ENCODE data around the gene DIDO1. TPM values are rescaled to one million over a fixed set of nuclear protein-coding genes. Genes with fewer than 3 reads are reported as not detected.

Gene DIDO1
- 31.7 and 32.7 TPM in 2 replicates for polyA plus RNA-seq (2013)

DNA sequence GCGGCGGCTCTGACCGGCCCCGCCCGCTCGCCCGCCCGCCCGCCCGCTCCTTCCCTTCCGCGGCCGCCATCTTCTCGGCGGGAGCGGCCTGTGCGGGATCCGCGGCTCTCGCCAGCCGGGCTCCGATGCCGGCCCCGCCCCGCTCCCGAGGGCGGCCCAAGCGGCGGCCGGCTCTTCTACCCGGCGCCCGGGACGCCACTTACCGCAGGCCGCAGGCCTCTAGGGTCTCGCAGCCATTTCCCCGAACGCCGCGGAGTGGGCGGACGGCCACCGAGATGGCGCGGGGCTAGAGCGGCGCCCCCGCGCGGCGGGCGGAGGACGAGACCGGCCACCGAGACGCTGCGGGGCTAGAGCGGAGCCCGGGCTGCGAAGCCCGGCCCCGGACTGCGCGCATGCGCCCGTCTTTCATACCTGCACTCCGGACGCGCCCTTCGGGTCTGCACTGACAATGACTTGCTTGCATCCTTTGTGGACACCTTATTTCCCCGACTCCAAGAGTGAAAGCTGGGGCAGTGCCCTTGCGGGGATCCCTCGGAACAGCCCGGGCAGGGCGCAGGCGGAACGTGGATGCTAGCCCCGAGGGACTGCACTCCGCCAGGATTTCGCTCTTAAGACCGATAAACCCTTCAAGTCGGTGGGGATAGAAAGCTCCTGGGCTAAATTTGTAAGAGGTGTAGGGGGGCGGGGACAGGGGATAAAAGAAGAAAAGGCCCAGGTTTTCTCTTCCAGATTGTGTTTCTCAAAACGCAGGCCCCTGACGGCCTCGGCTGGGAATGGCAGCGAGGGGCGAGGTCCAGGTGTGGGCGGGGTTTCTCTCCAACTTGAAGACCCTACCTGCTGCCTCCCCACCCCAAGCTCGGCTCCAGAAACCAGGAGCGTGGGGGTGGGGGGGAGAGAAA is at the start of gene DIDO1:
TSS of gene DIDO1 (minus strand) at position 277 of the 899 bp plus-strand sequence.
- Histone ChIP-seq H3K4ac (ENCODE audit: low read depth, low read length) (peak within 1 kb of the TSS; percentile 100), H3K79me2 (ENCODE audit: control insufficient read depth, insufficient read depth, low read length, poor library complexity) (peaks cover 37% of the 10 kb centered on the region), H2AK5ac (ENCODE audit: low read length) (peak within 1 kb of the TSS; percentile 98), H3K9me3 (ENCODE audit: insufficient read depth, low read depth, low read length) (no peaks in the 10 kb centered on the region), H2BK12ac (ENCODE audit: low read length) (no peak within 1 kb of the TSS), H3K23ac (ENCODE audit: low read length) (no peak within 1 kb of the TSS), H4K91ac (ENCODE audit: low read depth, low read length) (peak within 1 kb of the TSS; percentile 90), H3K14ac (ENCODE audit: low read length) (peak within 1 kb of the TSS; percentile 98), H3K4me2 (ENCODE audit: low read length) (peak within 1 kb of the TSS; percentile 97), H4K12ac (ENCODE audit: low read depth, low read length) (peak within 1 kb of the TSS; percentile 88), H3K4me1 (ENCODE audit: control insufficient read depth in 1 of 2, insufficient read depth in 2 of 2, low read length in 2 of 2) (peaks cover 25 to 35% of the 10 kb centered on the region in 2 experiments), H3K9ac (ENCODE audit: low read length) (peak within 1 kb of the TSS; percentile 89), H3K27ac (ENCODE audit: low read depth, low read length) (peak within 1 kb of the TSS; percentile 61), H2BK120ac (ENCODE audit: insufficient read depth, low read length, poor library complexity) (peak within 1 kb of the TSS; percentile 87), H2BK5ac (ENCODE audit: low read depth, low read length, poor library complexity) (peak within 1 kb of the TSS; percentile 83), H2AFZ (ENCODE audit: insufficient read depth, low read length, poor library complexity) (peak within 1 kb of the TSS; percentile 84), H4K8ac (ENCODE audit: low read depth, low read length) (peak within 1 kb of the TSS; percentile 97), H3K18ac (ENCODE audit: low read length) (peak within 1 kb of the TSS; percentile 92), H3K79me1 (ENCODE audit: low read length) (peaks cover 22% of the 10 kb centered on the region), H3K4me3 (ENCODE audit: low read depth, low read length) (peak within 1 kb of the TSS; percentile 91), H3K36me3 (ENCODE audit: control insufficient read depth in 1 of 2, insufficient read depth in 2 of 2, low read length in 2 of 2) (peaks cover 0 to 2% of the 10 kb centered on the region in 2 experiments), H3K27me3 (ENCODE audit: insufficient read depth, low read length) (no peaks in the 10 kb centered on the region)
- no CpG with 5 or more reads among the region's 92 CpGs for WGBS (ENCODE audit: extremely low coverage, insufficient coverage, insufficient read length)
- peak; percentile 90 to 93 for DNase-seq

- H3K79me2 ChIP-seq (ENCODE audit: control insufficient read depth, insufficient read depth, low read length, poor library complexity), result no peaks in the 10 kb centered on the region
- H3K9me3 ChIP-seq (ENCODE audit: insufficient read depth, low read depth, low read length), result peaks cover 2% of the 10 kb centered on the region
- peaks cover 10 to 11% of the 10 kb centered on the region in 2 experiments for H3K4me1 ChIP-seq (ENCODE audit: control insufficient read depth in 1 of 2, insufficient read depth in 2 of 2, low read length in 2 of 2)
- H4K8ac ChIP-seq (ENCODE audit: low read depth, low read length), result no peak overlapping the region
- H3K79me1 ChIP-seq (ENCODE audit: low read length), result no peaks in the 10 kb centered on the region
- no peak overlapping the region for H3K4me2 ChIP-seq (ENCODE audit: low read length)
- no peak overlapping the region for H2BK120ac ChIP-seq (ENCODE audit: insufficient read depth, low read length, poor library complexity)
- peak in 1 of 2 donors; percentile 16 for DNase-seq
- H2AK5ac ChIP-seq (ENCODE audit: low read length), result no peak overlapping the region
- no peak overlapping the region for H3K14ac ChIP-seq (ENCODE audit: low read length)
- no peak overlapping the region for H2BK12ac ChIP-seq (ENCODE audit: low read length)
- no CpG with 5 or more reads among the region's 10 CpGs for WGBS (ENCODE audit: extremely low coverage, insufficient coverage, insufficient read length)
- H3K4me3 ChIP-seq (ENCODE audit: low read depth, low read length), result no peak overlapping the region
- H3K18ac ChIP-seq (ENCODE audit: low read length), result no peak overlapping the region
- H3K27ac ChIP-seq (ENCODE audit: low read depth, low read length), result no peak overlapping the region
- no peak overlapping the region for H4K91ac ChIP-seq (ENCODE audit: low read depth, low read length)
- H3K36me3 ChIP-seq (ENCODE audit: control insufficient read depth in 1 of 2, insufficient read depth in 2 of 2, low read length in 2 of 2), result no peaks in the 10 kb centered on the region
- no peak overlapping the region for H2AFZ ChIP-seq (ENCODE audit: insufficient read depth, low read length, poor library complexity)
- H3K23ac ChIP-seq (ENCODE audit: low read length), result no peak overlapping the region
- H4K12ac ChIP-seq (ENCODE audit: low read depth, low read length), result no peak overlapping the region
- no peak overlapping the region for H3K4ac ChIP-seq (ENCODE audit: low read depth, low read length)
- H2BK5ac ChIP-seq (ENCODE audit: low read depth, low read length, poor library complexity), result no peak overlapping the region
- peaks cover 30% of the 10 kb centered on the region for H3K27me3 ChIP-seq (ENCODE audit: insufficient read depth, low read length)
- H3K9ac ChIP-seq (ENCODE audit: low read length), result no peak overlapping the region
Measured at GRCh38 chr20:62975251-62975760, 49.0 kb upstream of the DIDO1 start.

GRCh38 chr20:62972845-62973745 is 46.8 kb upstream of the DIDO1 start:
- Histone ChIP-seq H2BK12ac (ENCODE audit: low read length) (no peak overlapping the region), H3K4me1 (ENCODE audit: control insufficient read depth in 1 of 2, insufficient read depth in 2 of 2, low read length in 2 of 2) (peaks cover 10 to 11% of the 10 kb centered on the region in 2 experiments), H3K79me1 (ENCODE audit: low read length) (no peaks in the 10 kb centered on the region), H3K36me3 (ENCODE audit: control insufficient read depth in 1 of 2, insufficient read depth in 2 of 2, low read length in 2 of 2) (no peaks in the 10 kb centered on the region), H2BK120ac (ENCODE audit: insufficient read depth, low read length, poor library complexity) (no peak overlapping the region), H2AFZ (ENCODE audit: insufficient read depth, low read length, poor library complexity) (no peak overlapping the region), H3K14ac (ENCODE audit: low read length) (no peak overlapping the region), H3K9me3 (ENCODE audit: insufficient read depth, low read depth, low read length) (peaks cover 2% of the 10 kb centered on the region), H3K27me3 (ENCODE audit: insufficient read depth, low read length) (peaks cover 27% of the 10 kb centered on the region), H2AK5ac (ENCODE audit: low read length) (no peak overlapping the region), H3K9ac (ENCODE audit: low read length) (no peak overlapping the region), H3K79me2 (ENCODE audit: control insufficient read depth, insufficient read depth, low read length, poor library complexity) (no peaks in the 10 kb centered on the region), H4K12ac (ENCODE audit: low read depth, low read length) (no peak overlapping the region), H3K27ac (ENCODE audit: low read depth, low read length) (no peak overlapping the region), H3K18ac (ENCODE audit: low read length) (no peak overlapping the region), H3K4me3 (ENCODE audit: low read depth, low read length) (no peak overlapping the region), H4K91ac (ENCODE audit: low read depth, low read length) (no peak overlapping the region), H3K4me2 (ENCODE audit: low read length) (peak overlapping the region; percentile 60), H4K8ac (ENCODE audit: low read depth, low read length) (no peak overlapping the region), H2BK5ac (ENCODE audit: low read depth, low read length, poor library complexity) (no peak overlapping the region), H3K4ac (ENCODE audit: low read depth, low read length) (no peak overlapping the region), H3K23ac (ENCODE audit: low read length) (no peak overlapping the region)
- no peak for DNase-seq
- no CpG with 5 or more reads among the region's 48 CpGs for WGBS (ENCODE audit: extremely low coverage, insufficient coverage, insufficient read length)
